Endodermal cell (in vitro differentiated cells): ENCODE data around the gene CDK4. TPM values are rescaled to one million over a fixed set of nuclear protein-coding genes. Genes with fewer than 3 reads are reported as not detected.
A peak's percentile ranks its signal among the peaks of the same experiment; 100 is the strongest.

Experiments
- DNase-seq: peaks from one replicate; pipeline ENCODE4 v3.0.0-alpha.2; 2017
- H3K27ac ChIP-seq: 2 replicates; pipeline ENCODE4 v1.5.1; 2013; ENCODE audit warnings: mild to moderate bottlenecking, low read depth, low read length, moderate library complexity
- H3K27me3 ChIP-seq: 2 replicates; pipeline ENCODE4 v1.6.1; 2013; ENCODE audit warnings: mild to moderate bottlenecking, low read length, moderate library complexity; ENCODE audit not compliant: insufficient read depth, control insufficient read depth, poor library complexity, severe bottlenecking
- H3K36me3 ChIP-seq: 2 replicates; pipeline ENCODE4 v1.7.0; 2013; ENCODE audit warnings: mild to moderate bottlenecking, low read length, moderate library complexity; ENCODE audit not compliant: control insufficient read depth, insufficient read depth
- H3K4me1 ChIP-seq: one replicate; pipeline ENCODE4 v1.7.0; 2013; ENCODE audit warnings: low read length; ENCODE audit not compliant: control insufficient read depth, insufficient read depth
- H3K4me3 ChIP-seq: 2 replicates; pipeline ENCODE4 v1.5.1; 2013; ENCODE audit warnings: mild to moderate bottlenecking, low read length, moderate library complexity
- H3K9ac ChIP-seq: 2 replicates; pipeline ENCODE4 v1.6.1; 2013; ENCODE audit warnings: mild to moderate bottlenecking, low read length, moderate library complexity; ENCODE audit not compliant: poor library complexity, severe bottlenecking; ENCODE audit errors: extremely low read depth
- H3K9me3 ChIP-seq: 2 replicates; pipeline ENCODE4 v1.6.1; 2013; ENCODE audit warnings: mild to moderate bottlenecking, low read length, moderate library complexity; ENCODE audit not compliant: control insufficient read depth
- H3K27ac Mint-ChIP-seq: 2 replicates; pipeline ENCODE4 v1.8.0; 2020; ENCODE audit warnings: mixed read lengths
- H3K27me3 Mint-ChIP-seq: 2 replicates; pipeline ENCODE4 v1.8.0; 2021; ENCODE audit warnings: mild to moderate bottlenecking, mixed read lengths; ENCODE audit not compliant: insufficient read depth
- H3K36me3 Mint-ChIP-seq: 2 replicates; pipeline ENCODE4 v1.8.0; 2020; ENCODE audit warnings: low read depth, mixed read lengths
- H3K4me1 Mint-ChIP-seq: 2 replicates; pipeline ENCODE4 v1.8.0; 2020; ENCODE audit warnings: mixed read lengths
- H3K4me3 Mint-ChIP-seq: 2 replicates; pipeline ENCODE4 v1.8.0; 2020; ENCODE audit warnings: mild to moderate bottlenecking, moderate library complexity, mixed read lengths
- H3K9me3 Mint-ChIP-seq: 2 replicates; pipeline ENCODE4 v1.8.0; 2020; ENCODE audit warnings: mild to moderate bottlenecking, mixed read lengths
- WGBS, 2 experiments: methylation state at CpG; one replicate each; pipeline versions ENCODE4 v1.1.5 to v1.1.7; 2013; ENCODE audit warnings: missing lambda C conversion rate in 2 of 2, mixed read lengths in 1 of 2; ENCODE audit not compliant: insufficient coverage in 1 of 2, insufficient read length in 1 of 2; 5-methylcytosine and 5-hydroxymethylcytosine counted together
- total RNA-seq, 2 donors: library from RNA; stranded (reverse); fragmentation: NEBNext Ultra II Directional in 1 of 2; extraction: Animal tissue kit (Norgen Biotek cat#: 25700) in 1 of 2; gene quantifications; 2 replicates in 1 of 2; 3 replicates in 1 of 2; pipeline ENCODE4 v1.2.1, GENCODE V29; 2021
- TF ChIP-seq, protein P1 (sequence below): fragments of 200-600 bp; sonication (generic); conservative IDR thresholded peaks from 2 replicates; pipeline ENCODE4 v1.5.0; 2021; ENCODE audit warnings: antibody characterized with exemption, mild to moderate bottlenecking

CDK4 gene
- total RNA-seq, 2 donors from 2014 or later = 144 to 186 TPM

DNA sequence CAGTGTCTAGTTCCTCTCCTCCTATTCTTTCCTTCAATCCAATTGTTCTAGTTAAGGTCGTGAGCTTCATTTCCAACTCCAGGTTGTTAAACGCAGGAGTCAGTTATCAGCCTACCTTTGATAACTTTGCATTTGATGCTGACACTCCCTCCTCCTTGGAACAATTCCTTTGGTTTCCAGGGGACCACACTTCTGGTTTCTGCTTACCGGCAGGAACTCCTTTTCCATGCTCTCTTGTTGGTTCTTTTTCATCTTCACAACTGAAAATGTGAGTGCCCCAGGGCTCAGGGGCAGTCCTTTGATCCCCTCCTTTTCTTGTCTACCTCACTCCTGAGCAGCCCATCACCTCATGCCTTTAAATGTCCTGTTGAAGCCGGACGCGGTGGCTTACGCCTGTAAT, 25.3 kb upstream of the CDK4 start:
- H3K36me3 Mint-ChIP-seq = peaks cover 3% of the 10 kb centered on the region

GRCh38 chr12:57776247-57776587, 24.1 kb upstream of the CDK4 start:
- no peaks in the 10 kb centered on the region for H3K9me3 ChIP-seq
- H3K9ac ChIP-seq = no peak overlapping the region
- no peaks in the 10 kb centered on the region for H3K27me3 Mint-ChIP-seq
- no peak overlapping the region for H3K27ac ChIP-seq
- H3K4me3 Mint-ChIP-seq = no peak overlapping the region
- peaks cover 6% of the 10 kb centered on the region for H3K4me1 Mint-ChIP-seq
- H3K27ac Mint-ChIP-seq = no peak overlapping the region
- H3K27me3 ChIP-seq = no peaks in the 10 kb centered on the region
- no peaks in the 10 kb centered on the region for H3K4me1 ChIP-seq
- no peak overlapping the region for H3K4me3 ChIP-seq
- TF ChIP-seq, protein P1, sequence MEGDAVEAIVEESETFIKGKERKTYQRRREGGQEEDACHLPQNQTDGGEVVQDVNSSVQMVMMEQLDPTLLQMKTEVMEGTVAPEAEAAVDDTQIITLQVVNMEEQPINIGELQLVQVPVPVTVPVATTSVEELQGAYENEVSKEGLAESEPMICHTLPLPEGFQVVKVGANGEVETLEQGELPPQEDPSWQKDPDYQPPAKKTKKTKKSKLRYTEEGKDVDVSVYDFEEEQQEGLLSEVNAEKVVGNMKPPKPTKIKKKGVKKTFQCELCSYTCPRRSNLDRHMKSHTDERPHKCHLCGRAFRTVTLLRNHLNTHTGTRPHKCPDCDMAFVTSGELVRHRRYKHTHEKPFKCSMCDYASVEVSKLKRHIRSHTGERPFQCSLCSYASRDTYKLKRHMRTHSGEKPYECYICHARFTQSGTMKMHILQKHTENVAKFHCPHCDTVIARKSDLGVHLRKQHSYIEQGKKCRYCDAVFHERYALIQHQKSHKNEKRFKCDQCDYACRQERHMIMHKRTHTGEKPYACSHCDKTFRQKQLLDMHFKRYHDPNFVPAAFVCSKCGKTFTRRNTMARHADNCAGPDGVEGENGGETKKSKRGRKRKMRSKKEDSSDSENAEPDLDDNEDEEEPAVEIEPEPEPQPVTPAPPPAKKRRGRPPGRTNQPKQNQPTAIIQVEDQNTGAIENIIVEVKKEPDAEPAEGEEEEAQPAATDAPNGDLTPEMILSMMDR = no peak
- H3K36me3 ChIP-seq = no peaks in the 10 kb centered on the region
- H3K36me3 Mint-ChIP-seq = peaks cover 3% of the 10 kb centered on the region
- no peak for DNase-seq
- no peaks in the 10 kb centered on the region for H3K9me3 Mint-ChIP-seq
- 75 to 78% methylated on average over 2 of the region's 2 CpGs for WGBS, 2 experiments

More for the DNA sequence above, 25.3 kb upstream of the CDK4 start:
- 91 to 94% methylated on average over 6 to 7 of the region's 7 CpGs for WGBS, 2 experiments
- no peaks in the 10 kb centered on the region for H3K27me3 Mint-ChIP-seq
- H3K36me3 ChIP-seq = no peaks in the 10 kb centered on the region
- no peaks in the 10 kb centered on the region for H3K27me3 ChIP-seq
- no peak overlapping the region for H3K9ac ChIP-seq
- H3K4me1 Mint-ChIP-seq = peaks cover 2% of the 10 kb centered on the region
- no peak for DNase-seq
- no peaks in the 10 kb centered on the region for H3K9me3 Mint-ChIP-seq
- H3K27ac Mint-ChIP-seq = no peak overlapping the region
- H3K4me3 ChIP-seq = no peak overlapping the region
- H3K4me1 ChIP-seq = no peaks in the 10 kb centered on the region
- TF ChIP-seq, protein P1 = no peak
- no peaks in the 10 kb centered on the region for H3K9me3 ChIP-seq
- H3K27ac ChIP-seq = no peak overlapping the region
- H3K4me3 Mint-ChIP-seq = no peak overlapping the region

DNA sequence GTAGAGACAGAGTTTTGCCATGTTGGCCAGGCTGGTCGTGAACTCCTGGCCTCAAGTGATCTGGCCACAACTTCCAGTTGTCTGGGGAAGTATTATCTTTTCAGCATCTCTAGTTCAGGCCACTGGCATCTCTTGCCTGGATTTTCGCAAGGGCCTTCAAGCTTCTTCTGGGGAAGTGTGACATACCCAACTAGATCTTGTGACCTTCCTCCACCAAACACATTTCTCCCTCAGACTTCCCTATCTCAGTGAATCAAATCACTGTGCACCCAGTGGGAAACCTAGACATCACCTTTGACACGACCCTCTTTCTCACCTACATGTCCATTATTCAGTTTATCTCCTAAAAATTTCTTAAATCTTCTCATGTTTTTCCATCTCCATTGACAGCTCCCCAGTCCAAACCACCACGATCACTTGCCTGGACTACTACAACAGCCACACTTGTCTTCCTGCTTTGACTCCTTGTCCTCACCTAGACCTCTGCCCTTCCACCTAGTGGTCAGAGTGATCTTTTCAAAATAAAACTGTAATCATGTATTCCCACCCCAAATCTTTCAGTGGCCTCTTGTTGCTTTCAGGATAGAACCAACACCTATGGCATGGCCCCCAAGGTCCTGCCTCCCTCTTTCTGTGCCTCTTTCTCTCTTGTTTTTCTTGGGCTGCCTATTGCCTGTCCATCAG, 23.6 kb upstream of the CDK4 start:
- no peak overlapping the region for H3K4me3 Mint-ChIP-seq

More for the DNA sequence above, 23.6 kb upstream of the CDK4 start:
- Mint-ChIP-seq H3K27ac (no peak overlapping the region), H3K36me3 (peaks cover 3% of the 10 kb centered on the region), H3K4me1 (peaks cover 6% of the 10 kb centered on the region), H3K9me3 (no peaks in the 10 kb centered on the region), H3K27me3 (no peaks in the 10 kb centered on the region)
- no peaks in the 10 kb centered on the region for H3K9me3 ChIP-seq
- 85% methylated on average over 4 of the region's 4 CpGs for WGBS, 2 experiments
- TF ChIP-seq, protein P1 = peak; percentile 66
- H3K27ac ChIP-seq = no peak overlapping the region
- no peaks in the 10 kb centered on the region for H3K4me1 ChIP-seq
- no peak overlapping the region for H3K9ac ChIP-seq
- DNase-seq = no peak
- H3K36me3 ChIP-seq = peaks cover 3% of the 10 kb centered on the region
- H3K27me3 ChIP-seq = no peaks in the 10 kb centered on the region
- H3K4me3 ChIP-seq = no peak overlapping the region
